HG03175 (cell line): ENCODE data around the gene FOS.
"Not testable (repeated sequence)": the region's sequence is repeated elsewhere in the genome, so short reads cannot be mapped to it uniquely, and the experiment has no call there.

ENCODE experiments used
- ATAC-seq: cut with Tn5 transposase; IDR thresholded peaks from one replicate; pipeline ENCODE4 v1.9.1; 2021; ENCODE audit warnings: mild to moderate bottlenecking, moderate library complexity; ENCODE audit not compliant: unreplicated experiment

Gene FOS

GRCh38 chr14:75292101-75292563 lies 13.5 kb downstream of the FOS start:
- ATAC-seq: no peak

- ATAC-seq: no peak
Observed at GRCh38 chr14:75292886-75293285, 14.3 kb downstream of the FOS start.

DNA sequence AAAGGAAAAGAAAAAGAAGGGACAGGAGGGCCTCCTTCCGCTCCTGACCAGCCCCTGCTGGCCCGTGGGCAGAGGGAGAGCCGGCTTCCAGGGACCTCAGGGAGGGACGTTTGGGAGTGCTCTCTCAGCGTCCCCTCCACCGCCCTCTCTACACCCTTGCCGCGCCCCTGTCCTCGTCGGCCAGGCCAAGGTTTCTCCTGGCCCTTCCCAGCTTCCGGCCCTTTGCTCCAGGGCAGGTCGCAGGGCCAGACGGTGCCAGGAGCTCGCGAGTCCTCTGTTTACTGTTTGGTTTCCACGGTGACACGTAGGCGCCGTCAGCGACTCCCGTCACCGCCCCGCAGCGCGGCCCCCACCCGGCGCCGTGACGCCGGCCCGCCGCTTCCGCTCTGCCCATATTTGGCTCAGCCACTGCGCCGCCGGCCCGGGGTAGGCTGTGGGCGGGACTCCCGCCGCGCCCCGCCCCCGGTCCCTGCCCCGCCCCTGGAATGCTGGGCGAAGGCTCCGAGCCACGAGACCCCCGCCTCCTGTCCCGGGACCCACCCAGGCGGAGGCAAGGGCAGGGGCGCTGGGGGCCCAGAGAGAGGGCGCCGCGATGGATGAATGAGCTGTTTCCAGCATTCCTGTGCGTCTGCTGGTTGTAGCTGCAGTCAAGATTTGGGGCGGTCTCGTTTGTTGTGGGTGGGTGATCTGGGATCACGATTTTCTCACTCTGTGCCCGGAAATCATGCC lies 15.5 kb downstream of the FOS start:
- peak; percentile 93 for ATAC-seq

DNA sequence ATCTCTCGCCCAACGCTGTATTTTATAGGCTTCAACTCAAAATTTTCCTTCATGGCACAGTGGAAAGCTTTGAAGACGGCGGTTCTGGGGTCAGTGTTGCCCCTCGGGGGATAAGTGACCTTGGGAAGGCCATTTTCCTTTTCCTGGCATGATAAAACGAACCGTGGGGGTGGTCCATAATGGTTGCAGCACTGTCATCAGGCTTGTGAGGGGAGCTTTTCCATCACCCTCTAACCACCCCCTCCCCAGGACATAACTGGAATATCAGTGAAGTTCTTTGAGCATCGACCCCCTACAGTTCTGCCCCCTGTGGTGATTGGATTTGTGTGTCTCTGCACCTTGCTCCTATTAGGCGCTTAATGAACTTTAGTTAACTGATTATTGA lies 16.0 kb downstream of the FOS start:
- ATAC-seq: no peak

GRCh38 chr14:75295061-75295461 lies 16.4 kb downstream of the FOS start:
- no peak for ATAC-seq

DNA sequence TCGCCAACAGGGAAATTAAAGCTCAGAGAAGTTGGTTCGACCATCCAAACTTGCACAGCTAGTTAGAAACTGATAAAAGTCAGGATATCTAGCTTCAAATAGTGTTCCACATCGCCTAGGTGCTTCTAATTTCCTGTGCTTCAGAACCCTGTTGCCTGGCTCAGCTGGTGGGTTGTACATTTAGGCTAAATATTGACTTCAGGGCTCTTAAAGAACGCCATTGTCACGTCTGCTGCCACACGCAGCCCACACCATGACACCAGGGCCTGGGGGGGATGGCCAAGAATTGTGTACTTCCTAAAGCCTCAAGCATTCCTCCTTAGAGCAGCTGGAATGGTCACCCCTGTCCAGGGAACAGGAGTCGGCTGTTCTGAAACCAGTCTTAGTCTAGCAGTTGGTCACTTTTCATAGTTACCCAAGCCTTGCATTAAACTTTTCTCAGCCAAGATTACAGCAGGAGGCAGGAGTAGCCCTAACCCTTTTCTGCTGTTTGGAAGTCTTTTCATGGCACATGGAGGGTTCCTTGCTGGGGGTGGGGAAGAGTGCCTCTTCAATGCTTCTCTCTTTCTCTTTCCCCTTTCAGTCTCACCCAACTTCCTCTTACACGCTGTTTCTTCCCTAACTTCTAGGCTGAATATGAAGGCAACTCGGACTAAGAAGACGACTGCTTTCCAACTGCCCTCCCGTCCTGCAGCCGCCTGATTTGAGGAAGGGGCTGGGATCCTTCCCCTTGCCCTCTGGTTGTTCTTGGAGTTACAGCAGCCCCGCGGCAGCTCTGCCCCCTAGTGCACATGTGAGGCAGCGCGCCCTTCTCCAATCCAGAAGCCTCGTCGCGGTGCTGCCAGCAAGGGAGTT lies 17.1 kb downstream of the FOS start:
- no peak for ATAC-seq

GRCh38 chr14:75297411-75298040 lies 18.9 kb downstream of the FOS start:
- no peak for ATAC-seq

- ATAC-seq: no peak
Observed at GRCh38 chr14:75298187-75298965, 19.7 kb downstream of the FOS start.

- ATAC-seq: no peak
Observed at GRCh38 chr14:75299059-75299458, 20.4 kb downstream of the FOS start.

DNA sequence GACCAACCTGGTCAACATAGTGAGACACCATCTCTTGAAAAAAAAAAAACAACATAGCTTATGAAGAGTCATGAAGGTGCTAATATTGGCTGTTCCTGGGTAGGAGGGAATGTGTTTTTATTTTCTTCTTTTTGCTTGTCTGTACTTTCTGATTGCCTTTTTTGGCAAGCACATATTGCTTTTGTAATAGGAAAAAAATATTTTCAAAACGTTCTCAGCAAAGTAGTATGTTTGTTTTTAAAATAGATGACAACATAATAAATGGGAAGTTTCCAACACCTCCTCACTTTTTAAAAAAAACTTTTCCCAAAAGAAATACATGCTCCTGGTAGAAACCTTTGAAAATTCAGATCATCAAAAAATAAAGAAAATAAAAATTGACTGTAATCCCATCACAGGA lies 20.9 kb downstream of the FOS start:
- no peak for ATAC-seq

- no peak for ATAC-seq
Observed at GRCh38 chr14:75301666-75302325, 23.2 kb downstream of the FOS start.

- ATAC-seq: no peak
Observed at GRCh38 chr14:75303381-75303789, 24.8 kb downstream of the FOS start.

DNA sequence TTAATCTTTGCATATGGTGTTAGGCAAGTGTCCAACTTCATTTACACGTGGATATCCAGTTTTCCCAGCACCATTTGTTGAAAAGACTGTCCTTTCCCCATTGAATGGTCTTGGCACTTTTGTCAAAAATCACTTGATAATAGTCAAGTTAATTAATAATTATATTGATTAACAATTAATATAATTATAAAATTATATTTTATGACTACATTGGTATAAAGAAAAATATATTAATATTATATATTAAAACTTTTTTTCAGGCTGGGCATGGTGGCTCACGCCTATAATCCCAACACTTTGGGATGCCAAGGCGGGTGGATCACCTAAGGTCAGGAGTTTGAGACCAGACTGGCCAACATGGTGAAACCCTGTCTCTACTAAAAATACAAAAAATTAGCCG lies 27.8 kb downstream of the FOS start:
- not testable (repeated sequence) for ATAC-seq

DNA sequence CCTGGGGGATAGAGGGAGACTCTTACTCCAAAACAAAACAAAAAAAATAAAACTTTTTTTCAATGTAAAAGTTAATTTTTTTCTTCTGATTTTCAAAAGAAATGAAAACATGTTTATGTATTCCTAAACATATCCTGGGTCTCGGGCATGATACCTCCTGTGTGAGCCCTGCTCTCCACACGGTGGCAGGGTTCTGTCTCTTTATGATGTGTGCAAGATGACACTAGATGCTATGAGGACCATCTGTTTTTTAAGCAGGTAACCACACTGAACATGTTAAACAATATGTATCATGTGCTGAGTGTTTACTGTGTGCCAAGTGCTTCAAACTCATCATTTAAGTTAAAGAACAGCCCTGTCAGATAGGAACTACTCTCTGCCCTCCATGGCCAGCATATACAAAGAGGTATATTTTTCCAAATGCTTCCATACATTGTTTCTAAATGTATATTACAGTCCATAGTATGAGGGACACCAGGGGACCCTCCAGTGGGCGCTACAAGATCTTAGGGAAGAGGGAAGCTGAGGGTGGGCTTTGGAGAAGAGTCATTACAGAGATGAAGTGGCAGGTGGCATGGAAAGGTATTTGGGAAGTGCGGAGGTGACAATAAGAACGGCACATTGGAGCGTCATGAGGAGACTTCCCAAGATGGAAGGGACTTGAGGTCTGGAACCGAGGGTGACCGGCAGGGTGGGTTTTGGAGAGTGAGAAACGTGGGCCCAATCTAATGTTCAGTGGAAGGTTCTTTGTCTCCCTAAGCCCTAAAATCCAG lies 28.5 kb downstream of the FOS start:
- peak; percentile 55 for ATAC-seq

GRCh38 chr14:75307700-75308379 lies 29.2 kb downstream of the FOS start:
- no peak for ATAC-seq

GRCh38 chr14:75308991-75309390 lies 30.4 kb downstream of the FOS start:
- not testable (repeated sequence) for ATAC-seq

GRCh38 chr14:75309561-75309960 lies 30.9 kb downstream of the FOS start:
- ATAC-seq: not testable (repeated sequence)

DNA sequence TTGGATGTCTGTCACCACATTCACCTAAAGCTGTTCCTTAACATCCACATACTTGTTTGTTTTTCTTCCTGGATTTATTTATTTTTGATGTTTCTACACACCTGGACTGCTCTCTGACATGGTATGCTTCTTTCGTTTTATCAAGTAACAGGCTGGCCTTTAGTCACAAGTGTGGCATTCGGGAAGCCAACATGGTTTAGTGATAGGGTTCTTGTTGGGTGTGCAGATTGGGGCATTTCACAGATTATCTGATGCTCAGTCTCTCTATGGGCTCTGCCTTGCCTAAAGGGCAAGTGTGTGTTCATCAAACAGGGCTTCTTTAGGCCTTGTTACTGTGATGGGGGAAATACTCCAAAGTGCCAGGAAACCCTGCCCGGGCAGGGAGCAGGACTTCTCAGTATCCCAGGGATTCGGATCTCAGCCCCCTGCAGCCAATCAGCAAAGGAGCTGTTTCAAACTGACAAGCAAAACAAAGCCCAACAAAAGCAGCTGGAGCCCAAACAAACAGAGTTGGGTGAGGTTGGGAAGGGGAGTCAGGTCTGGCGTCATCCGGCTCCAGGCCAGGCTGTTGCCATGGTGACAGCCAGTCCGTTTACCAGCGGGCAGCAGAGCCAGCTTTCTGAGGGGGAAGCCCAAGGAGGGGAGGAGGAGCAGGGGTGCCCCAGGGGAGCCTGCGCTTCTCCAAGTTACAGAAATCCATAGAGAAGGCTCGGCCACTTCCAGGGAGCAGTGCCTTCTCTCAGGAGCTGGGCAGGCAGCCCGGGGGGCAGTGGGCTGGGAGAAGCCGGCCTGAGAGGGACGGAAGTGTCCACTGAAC lies 31.9 kb downstream of the FOS start:
- no peak for ATAC-seq
